ENCODE measurements around the gene PPP1R3F. TPM values are rescaled to one million over a fixed set of nuclear protein-coding genes. Genes with fewer than 3 reads are reported as not detected.

The PPP1R3F gene
- total and polyA plus RNA-seq, 2 experiments from 2014 or later = 6.4 to 10.2 TPM

DNA sequence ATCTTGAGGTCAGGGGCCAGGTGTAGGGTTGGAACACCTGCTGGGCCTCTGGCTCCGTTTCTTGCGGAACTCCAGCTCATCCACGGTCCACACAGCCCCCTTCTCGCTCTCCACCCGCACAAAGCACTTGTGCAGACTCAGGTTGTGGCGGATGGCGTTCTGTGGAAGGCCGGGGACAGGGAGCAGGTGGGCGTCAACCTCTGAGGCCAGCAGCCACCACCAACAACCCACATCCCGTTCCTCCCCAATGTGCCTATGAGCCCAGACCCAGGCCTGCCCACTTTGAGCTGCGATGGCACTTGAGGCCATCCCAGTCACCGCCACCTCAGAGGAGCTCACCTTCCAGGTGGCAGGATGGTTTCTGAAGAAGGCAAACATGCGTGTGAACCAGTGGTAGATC lies 18.3 kb upstream of the PPP1R3F start:
- DNase-seq (ENCODE audit: low spot score) = no peak
- no peaks in the 10 kb centered on the region for H3K79me2 ChIP-seq
- no peaks in the 10 kb centered on the region for H3K36me3 ChIP-seq (replicated peaks; ENCODE audit: insufficient read depth, low read depth)
- no peaks in the 10 kb centered on the region for H3K9me2 ChIP-seq (replicated peaks; ENCODE audit: insufficient read depth)
- no peak overlapping the region for H3K27ac ChIP-seq
- no peaks in the 10 kb centered on the region for H3K9me3 ChIP-seq (ENCODE audit: low read depth)
- no peak overlapping the region for H2AFZ ChIP-seq
- H4K20me1 ChIP-seq (ENCODE audit: insufficient read depth, poor library complexity, severe bottlenecking) = no peaks in the 10 kb centered on the region
- WGBS (ENCODE audit: low lambda C conversion rate, missing lambda C conversion rate) = 87% methylated on average over 13 of the region's 13 CpGs
- TF ChIP-seq EZH2phosphoT487 (IDR thresholded peaks at IDR 0.05; ENCODE audit: low read depth, severe bottlenecking, unreplicated experiment) = no peak
- no peaks in the 10 kb centered on the region for H3K4me1 ChIP-seq (ENCODE audit: insufficient read depth)
- H3K27me3 ChIP-seq = no peaks in the 10 kb centered on the region
- no peak overlapping the region for H3K4me3 ChIP-seq
- H3K4me2 ChIP-seq = no peak overlapping the region

DNA sequence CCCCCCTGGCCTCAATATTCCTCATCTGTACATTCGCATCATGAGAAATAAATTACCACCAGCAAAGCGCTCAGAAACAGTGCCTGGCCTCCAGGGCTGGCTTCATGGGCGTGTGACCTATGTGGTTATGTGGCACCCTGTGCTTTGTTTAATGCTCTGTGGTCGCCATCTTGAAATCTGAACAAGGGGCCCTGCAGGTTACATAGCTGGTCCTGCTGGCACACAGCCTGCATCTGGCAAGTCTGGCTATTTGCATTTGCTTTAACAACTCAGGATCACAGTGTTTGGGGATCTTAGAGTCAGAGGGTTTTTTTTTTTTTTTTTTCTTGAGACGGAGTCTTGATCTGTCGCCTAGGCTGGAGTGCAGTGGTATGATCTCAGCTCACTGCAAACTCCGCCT lies 15.0 kb upstream of the PPP1R3F start:
- no peak for DNase-seq (ENCODE audit: low spot score)
- Histone ChIP-seq H3K79me2 (no peaks in the 10 kb centered on the region), H4K20me1 (ENCODE audit: insufficient read depth, poor library complexity, severe bottlenecking) (no peaks in the 10 kb centered on the region), H3K27me3 (no peaks in the 10 kb centered on the region), H3K4me1 (ENCODE audit: insufficient read depth) (no peaks in the 10 kb centered on the region), H3K4me2 (no peak overlapping the region), H3K9me3 (ENCODE audit: low read depth) (no peaks in the 10 kb centered on the region), H3K27ac (no peak overlapping the region), H3K9me2 (replicated peaks; ENCODE audit: insufficient read depth) (no peaks in the 10 kb centered on the region), H2AFZ (no peak overlapping the region), H3K36me3 (replicated peaks; ENCODE audit: insufficient read depth, low read depth) (no peaks in the 10 kb centered on the region), H3K4me3 (no peak overlapping the region)
- TF ChIP-seq EZH2phosphoT487 (IDR thresholded peaks at IDR 0.05; ENCODE audit: low read depth, severe bottlenecking, unreplicated experiment) (no peak), EZH2 (IDR thresholded peaks at IDR 0.05; ENCODE audit: borderline replicate concordance) (no peak)
- TF ChIP-seq, protein P1, sequence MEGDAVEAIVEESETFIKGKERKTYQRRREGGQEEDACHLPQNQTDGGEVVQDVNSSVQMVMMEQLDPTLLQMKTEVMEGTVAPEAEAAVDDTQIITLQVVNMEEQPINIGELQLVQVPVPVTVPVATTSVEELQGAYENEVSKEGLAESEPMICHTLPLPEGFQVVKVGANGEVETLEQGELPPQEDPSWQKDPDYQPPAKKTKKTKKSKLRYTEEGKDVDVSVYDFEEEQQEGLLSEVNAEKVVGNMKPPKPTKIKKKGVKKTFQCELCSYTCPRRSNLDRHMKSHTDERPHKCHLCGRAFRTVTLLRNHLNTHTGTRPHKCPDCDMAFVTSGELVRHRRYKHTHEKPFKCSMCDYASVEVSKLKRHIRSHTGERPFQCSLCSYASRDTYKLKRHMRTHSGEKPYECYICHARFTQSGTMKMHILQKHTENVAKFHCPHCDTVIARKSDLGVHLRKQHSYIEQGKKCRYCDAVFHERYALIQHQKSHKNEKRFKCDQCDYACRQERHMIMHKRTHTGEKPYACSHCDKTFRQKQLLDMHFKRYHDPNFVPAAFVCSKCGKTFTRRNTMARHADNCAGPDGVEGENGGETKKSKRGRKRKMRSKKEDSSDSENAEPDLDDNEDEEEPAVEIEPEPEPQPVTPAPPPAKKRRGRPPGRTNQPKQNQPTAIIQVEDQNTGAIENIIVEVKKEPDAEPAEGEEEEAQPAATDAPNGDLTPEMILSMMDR (IDR thresholded peaks at IDR 0.05; ENCODE audit: poor library complexity) = no peak
- WGBS (ENCODE audit: low lambda C conversion rate, missing lambda C conversion rate) = 86% methylated on average over 7 of the region's 7 CpGs

DNA sequence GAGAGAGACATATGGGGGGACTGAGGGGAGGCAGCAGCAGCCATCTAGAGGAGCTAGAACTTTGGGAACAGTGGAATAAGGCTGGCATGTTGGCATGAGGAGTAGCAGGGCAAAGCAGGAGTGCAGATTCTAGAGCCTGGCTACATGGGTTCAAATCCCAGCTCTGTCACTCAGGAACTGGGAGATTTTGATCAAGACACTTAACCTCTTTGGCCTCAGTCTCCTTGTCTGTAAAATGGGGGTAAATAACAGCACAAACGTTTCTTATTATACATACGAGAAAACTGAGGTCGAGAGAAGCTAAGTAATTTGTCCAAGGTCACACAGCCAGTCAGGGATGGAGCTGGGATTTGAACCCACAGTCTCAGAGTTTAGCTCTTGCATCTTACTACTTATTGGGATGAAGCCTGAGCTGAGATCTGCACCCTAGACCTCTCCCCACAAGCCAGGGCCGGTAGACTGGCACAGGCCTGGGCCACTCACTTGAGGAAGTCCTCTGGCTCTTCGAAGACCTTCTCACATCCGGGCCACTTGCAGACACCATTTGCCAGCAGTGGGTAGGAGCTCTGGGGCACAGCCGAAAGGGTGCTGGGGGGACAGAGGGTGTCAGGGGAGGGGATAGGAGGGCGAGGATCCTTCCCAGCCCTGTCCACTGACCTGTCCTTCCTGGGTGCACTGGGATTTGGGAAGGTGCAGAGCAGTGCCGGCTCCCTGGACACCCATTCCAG lies 13.2 kb upstream of the PPP1R3F start:
- DNase-seq (ENCODE audit: low spot score) = no peak
- Histone ChIP-seq H3K4me3 (no peak overlapping the region), H3K4me2 (no peak overlapping the region), H2AFZ (no peak overlapping the region), H3K9me2 (replicated peaks; ENCODE audit: insufficient read depth) (no peaks in the 10 kb centered on the region), H4K20me1 (ENCODE audit: insufficient read depth, poor library complexity, severe bottlenecking) (no peaks in the 10 kb centered on the region), H3K27ac (no peak overlapping the region), H3K36me3 (replicated peaks; ENCODE audit: insufficient read depth, low read depth) (no peaks in the 10 kb centered on the region), H3K9me3 (ENCODE audit: low read depth) (no peaks in the 10 kb centered on the region), H3K27me3 (no peaks in the 10 kb centered on the region), H3K79me2 (no peaks in the 10 kb centered on the region), H3K4me1 (ENCODE audit: insufficient read depth) (no peaks in the 10 kb centered on the region)
- 86% methylated on average over 9 of the region's 9 CpGs for WGBS (ENCODE audit: low lambda C conversion rate, missing lambda C conversion rate)
- TF ChIP-seq, protein P1 (IDR thresholded peaks at IDR 0.05; ENCODE audit: poor library complexity) = no peak
- TF ChIP-seq EZH2phosphoT487 (IDR thresholded peaks at IDR 0.05; ENCODE audit: low read depth, severe bottlenecking, unreplicated experiment) (no peak), EZH2 (IDR thresholded peaks at IDR 0.05; ENCODE audit: borderline replicate concordance) (no peak)

DNA sequence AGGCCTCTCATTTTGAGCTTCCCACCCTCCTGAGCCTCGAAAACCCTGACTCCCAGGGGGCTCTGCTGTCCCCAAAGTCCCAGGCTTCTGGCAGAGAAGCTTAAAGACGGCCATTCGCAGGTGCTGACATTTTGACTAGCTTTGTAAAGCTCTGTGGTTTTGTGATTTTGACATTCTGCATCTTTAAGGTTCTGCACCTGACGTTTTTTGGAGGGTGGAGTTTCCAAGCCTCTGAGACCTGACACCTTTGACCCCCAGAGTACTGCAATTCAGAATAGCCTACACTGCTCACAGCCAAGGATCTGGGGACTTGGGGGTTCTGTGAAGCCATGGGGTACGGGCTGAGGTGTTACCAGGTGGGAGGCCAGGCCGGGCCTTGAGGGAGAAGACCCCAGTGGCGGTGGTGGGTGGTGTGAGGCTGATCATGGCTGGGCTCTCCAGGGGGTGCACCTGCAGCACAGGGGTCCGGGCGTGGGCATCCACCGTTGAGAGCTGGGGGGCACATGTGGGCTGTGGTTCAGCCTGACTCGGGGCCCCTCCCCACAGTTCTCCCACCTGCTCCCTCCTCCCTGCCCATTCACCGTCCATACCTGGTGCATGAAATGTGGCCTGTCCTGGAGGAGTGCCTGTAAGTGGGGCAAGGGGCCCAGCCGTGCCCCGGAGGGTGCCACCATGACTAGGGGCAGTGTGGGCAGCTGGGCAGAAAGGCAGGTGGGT lies 12.4 kb upstream of the PPP1R3F start:
- TF ChIP-seq EZH2phosphoT487 (IDR thresholded peaks at IDR 0.05; ENCODE audit: low read depth, severe bottlenecking, unreplicated experiment) (no peak), EZH2 (IDR thresholded peaks at IDR 0.05; ENCODE audit: borderline replicate concordance) (no peak)
- TF ChIP-seq, protein P1 (IDR thresholded peaks at IDR 0.05; ENCODE audit: poor library complexity) = no peak
- Histone ChIP-seq H3K9me2 (replicated peaks; ENCODE audit: insufficient read depth) (no peaks in the 10 kb centered on the region), H2AFZ (no peak overlapping the region), H3K36me3 (replicated peaks; ENCODE audit: insufficient read depth, low read depth) (no peaks in the 10 kb centered on the region), H3K27ac (no peak overlapping the region), H4K20me1 (ENCODE audit: insufficient read depth, poor library complexity, severe bottlenecking) (no peaks in the 10 kb centered on the region), H3K4me2 (no peak overlapping the region), H3K79me2 (no peaks in the 10 kb centered on the region), H3K4me1 (ENCODE audit: insufficient read depth) (no peaks in the 10 kb centered on the region), H3K4me3 (no peak overlapping the region), H3K9me3 (ENCODE audit: low read depth) (no peaks in the 10 kb centered on the region), H3K27me3 (no peaks in the 10 kb centered on the region)
- DNase-seq (ENCODE audit: low spot score) = no peak
- 81% methylated on average over 12 of the region's 14 CpGs for WGBS (ENCODE audit: low lambda C conversion rate, missing lambda C conversion rate)
